AG04449 (cell line): ENCODE data around the gene TNKS1BP1.
A peak's percentile ranks its signal among the peaks of the same experiment; 100 is the strongest.

Source experiments
- CTCF ChIA-PET: fragments of 350-600 bp; formaldehyde crosslinking; extraction: SDS; loops from one replicate; lab custom pipeline; 2021; ENCODE audit warnings: antibody characterized with exemption; lab: Yijun Ruan, JAX
- POLR2A ChIA-PET: fragments of 400-600, 350-600 bp; formaldehyde crosslinking; extraction: SDS; loops from one replicate; lab custom pipeline; 2020; ENCODE audit warnings: antibody characterized with exemption, inconsistent platforms; lab: Yijun Ruan, JAX
- DNase-seq: peaks from one replicate; pipeline ENCODE4 v3.0.0-alpha.2; 2010; ENCODE audit warnings: low read depth, low spot score
- H3K4me3 ChIP-seq: 2 replicates; pipeline ENCODE4 v1.5.1; 2011; ENCODE audit warnings: low read depth, mild to moderate bottlenecking, control low read depth, low read length
- TF ChIP-seq, protein P1 (sequence below): IDR thresholded peaks from one replicate; pipeline ENCODE4 v1.5.1; 2011; ENCODE audit warnings: mild to moderate bottlenecking, moderate library complexity, low read length, control low read depth, inconsistent platforms; ENCODE audit not compliant: insufficient read depth; ENCODE audit errors: missing control alignments

Gene TNKS1BP1

DNA sequence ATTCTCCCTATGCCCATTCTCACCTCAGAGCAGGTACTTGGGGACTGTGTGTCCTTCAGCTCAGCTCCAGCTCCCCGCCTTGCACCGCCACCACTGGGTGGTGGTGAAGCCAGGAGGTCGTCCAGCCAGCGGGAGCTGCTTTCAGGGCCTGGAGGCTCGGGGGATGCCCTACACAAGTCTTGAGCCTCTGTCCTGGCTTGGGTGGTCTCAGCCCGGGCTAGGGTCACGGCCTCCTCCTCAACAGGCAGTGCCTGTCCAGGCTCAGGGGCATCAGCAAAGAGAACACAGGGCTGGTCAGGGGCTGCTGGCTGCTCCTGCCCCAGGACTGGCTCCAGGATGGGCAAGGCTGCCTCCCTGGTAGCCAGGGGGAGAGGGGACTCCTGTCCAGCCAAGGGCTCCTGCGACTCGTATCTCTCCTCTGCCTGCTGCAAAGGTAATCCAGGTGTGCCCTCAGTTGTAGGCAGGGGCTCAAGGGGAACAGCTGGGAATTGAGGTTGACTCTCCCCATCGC, 12.2 kb downstream of the TNKS1BP1 start:
- POLR2A ChIA-PET = interaction anchor here (3.1 to 3.2 kb wide), 2 partner anchors 10 to 19 kb away, joined by 24 to 38 read pairs; no protein-coding TSS in a partner anchor
- no peak for DNase-seq
- CTCF ChIA-PET = interaction anchor here (0.9 to 2.9 kb wide), 3 partner anchors 9 to 255 kb away, joined by 3 to 17 read pairs (median 3); partner anchors contain the start of gene UBE2L6
- TF ChIP-seq, protein P1, sequence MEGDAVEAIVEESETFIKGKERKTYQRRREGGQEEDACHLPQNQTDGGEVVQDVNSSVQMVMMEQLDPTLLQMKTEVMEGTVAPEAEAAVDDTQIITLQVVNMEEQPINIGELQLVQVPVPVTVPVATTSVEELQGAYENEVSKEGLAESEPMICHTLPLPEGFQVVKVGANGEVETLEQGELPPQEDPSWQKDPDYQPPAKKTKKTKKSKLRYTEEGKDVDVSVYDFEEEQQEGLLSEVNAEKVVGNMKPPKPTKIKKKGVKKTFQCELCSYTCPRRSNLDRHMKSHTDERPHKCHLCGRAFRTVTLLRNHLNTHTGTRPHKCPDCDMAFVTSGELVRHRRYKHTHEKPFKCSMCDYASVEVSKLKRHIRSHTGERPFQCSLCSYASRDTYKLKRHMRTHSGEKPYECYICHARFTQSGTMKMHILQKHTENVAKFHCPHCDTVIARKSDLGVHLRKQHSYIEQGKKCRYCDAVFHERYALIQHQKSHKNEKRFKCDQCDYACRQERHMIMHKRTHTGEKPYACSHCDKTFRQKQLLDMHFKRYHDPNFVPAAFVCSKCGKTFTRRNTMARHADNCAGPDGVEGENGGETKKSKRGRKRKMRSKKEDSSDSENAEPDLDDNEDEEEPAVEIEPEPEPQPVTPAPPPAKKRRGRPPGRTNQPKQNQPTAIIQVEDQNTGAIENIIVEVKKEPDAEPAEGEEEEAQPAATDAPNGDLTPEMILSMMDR = no peak
- H3K4me3 ChIP-seq = no peak overlapping the region

DNA sequence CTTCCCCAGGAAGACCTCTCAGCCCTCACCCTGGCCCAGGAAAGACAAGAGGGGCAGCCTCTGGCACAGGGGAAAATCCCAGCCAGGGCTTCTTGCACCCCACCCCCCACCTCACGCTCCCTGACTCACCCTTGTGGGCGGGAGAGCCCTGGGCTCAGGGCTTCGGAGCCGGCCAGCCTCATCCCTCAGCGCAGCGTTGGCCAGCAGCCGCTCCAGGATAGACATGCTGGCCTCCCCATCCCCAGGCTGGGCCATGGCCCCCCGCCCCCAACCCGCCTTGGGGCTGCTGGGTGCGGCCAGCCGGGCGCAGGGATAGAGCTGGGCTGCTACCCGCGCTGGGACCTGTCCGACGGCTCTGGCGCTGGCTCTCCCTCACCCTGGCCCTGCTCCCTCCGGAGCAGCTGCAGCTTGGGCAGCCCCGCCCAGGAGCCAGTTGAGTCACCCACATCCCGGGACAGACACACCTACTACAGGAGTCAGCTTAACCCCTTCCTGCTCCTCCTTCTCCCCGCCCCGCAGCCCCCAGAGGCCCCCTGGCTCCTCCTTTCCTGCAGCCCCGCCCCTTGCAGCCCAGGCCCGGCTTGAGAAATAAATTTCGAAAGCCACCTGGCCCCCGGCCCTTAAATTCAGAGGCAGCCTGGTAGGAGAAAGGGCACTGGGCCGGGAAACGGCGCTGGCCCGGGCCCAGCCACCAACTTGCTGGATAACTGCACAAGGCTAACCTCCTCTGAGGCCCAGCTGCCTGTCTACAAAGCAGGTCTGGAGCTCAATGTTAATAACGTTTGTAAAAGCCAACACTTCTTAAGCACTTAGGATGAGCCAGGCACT, 13.4 kb downstream of the TNKS1BP1 start:
- TF ChIP-seq, protein P1 = no peak
- peak; percentile 84 for DNase-seq
- CTCF ChIA-PET = interaction anchor here (0.6 to 2.9 kb wide), 5 partner anchors 10 to 470 kb away, joined by 3 to 17 read pairs (median 3); partner anchors contain the start of gene UBE2L6
- POLR2A ChIA-PET = interaction anchor here (0.6 to 3.2 kb wide), 6 partner anchors 8 to 61 kb away, joined by 3 to 38 read pairs (median 6); partner anchors contain the start of gene TNKS1BP1
- H3K4me3 ChIP-seq = peak overlapping the region; percentile 58

DNA sequence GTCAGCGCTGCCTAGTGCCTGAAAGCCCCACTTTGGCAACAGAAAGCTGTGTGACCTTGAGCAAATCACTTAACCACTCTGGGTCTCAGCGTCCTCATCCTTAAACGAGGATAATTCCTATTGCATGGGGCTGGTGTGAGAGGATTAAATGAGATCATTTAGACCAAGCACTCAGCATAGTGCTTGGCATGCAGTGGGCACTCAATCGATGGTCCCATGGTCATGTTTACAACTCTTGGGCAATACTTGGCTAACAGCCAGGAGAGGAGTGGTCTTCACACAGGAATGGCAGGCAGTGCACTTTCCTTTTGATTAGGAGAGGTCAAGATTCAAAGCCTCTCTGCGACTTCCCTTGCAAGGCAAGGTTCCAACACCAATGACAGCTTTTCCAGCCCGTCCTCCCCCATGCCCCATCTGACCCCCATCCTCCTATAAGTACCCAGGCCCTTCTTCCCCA, 14.1 kb downstream of the TNKS1BP1 start:
- POLR2A ChIA-PET = interaction anchor here (1.5 to 3.2 kb wide), 3 partner anchors 12 to 17 kb away, joined by 4 to 38 read pairs (median 24); partner anchors contain the start of gene TNKS1BP1
- peak overlapping the region; percentile 58 for H3K4me3 ChIP-seq
- no peak for DNase-seq
- CTCF ChIA-PET = interaction anchor here (2.9 kb wide), 1 partner anchor 11 kb away, joined by 17 read pairs; no protein-coding TSS in a partner anchor
- TF ChIP-seq, protein P1 = no peak

DNA sequence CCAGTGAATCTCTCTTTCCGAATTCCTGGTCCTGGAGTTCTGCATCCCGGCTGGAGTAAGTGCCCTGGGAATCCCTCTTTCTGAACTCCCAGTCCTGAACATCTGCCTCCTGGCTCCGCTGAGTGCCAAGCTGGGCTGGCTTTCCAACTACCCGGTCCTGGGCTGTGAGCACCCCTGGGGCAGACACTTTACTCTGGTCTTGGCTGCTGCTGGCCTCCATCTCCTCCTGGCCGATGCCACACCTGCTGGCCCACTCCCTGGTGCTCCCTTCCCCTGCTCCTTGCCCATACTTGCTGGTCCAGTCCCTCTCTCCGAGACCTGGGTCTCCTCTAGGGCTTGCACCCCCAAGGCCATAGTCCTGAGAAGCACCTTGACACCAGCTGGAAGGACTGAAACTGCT, 14.7 kb downstream of the TNKS1BP1 start:
- DNase-seq = no peak
- POLR2A ChIA-PET = interaction anchor here (3.1 kb wide), 1 partner anchor 13 kb away, joined by 38 read pairs; no protein-coding TSS in a partner anchor
- CTCF ChIA-PET = no interaction called here
- peak overlapping the region; percentile 58 for H3K4me3 ChIP-seq
- TF ChIP-seq, protein P1 = no peak

DNA sequence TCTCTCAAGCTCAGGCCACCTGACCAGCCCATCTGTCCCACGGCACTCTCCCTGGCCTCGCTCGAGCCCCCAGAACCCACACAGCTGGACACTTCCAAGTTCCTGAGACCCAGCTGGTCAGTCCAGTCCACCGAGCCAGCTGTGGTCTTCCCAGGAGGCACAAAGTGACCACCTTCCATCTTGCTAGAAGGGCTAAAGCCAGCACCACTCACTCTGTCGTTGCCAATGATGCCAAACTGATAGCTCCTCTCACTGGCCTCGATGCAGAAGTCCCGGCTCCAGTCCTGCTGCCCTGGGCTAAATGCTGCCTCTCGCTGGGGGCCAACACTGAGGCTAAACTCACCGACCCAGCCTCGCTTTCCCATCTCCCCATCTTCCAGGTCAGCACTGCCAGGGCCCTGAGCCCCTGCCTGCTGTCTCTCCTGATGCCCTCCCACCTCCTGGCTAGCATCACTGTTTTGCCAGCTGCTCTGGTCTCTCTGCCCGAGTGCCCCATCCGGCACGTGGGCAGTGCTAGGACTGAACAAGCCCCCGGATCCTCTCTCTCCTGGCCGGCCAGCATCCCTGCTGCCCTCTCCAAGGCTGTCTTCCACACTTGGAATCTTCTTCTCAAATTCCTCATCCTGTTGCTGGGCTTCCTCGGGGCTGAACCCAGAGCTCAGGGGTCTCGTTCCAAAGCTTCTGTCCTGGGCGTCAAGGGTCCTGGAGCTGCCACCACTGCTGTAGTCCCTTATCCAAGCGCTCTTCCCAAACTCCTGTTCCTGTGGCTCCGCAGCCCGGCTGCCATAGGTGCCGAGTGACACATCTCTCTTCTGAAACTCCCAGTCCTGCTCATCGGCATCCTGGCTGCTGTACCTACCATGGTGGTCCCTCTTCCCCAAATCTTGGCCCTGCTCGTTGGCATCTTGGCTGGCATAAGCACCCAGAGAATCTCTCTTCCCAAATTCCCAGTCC, 15.4 kb downstream of the TNKS1BP1 start:
- H3K4me3 ChIP-seq = no peak overlapping the region
- ChIA-PET CTCF (no interaction called here), POLR2A (interaction anchor here (1.1 kb wide), 1 partner anchor 11 kb away, joined by 3 read pairs; no protein-coding TSS in a partner anchor)
- TF ChIP-seq, protein P1 = no peak
- no peak for DNase-seq
